ENCODE data around the gene PCDHB12. TPM values are rescaled to one million over a fixed set of nuclear protein-coding genes. Genes with fewer than 3 reads are reported as not detected.
A peak's percentile ranks its signal among the peaks of the same experiment; 100 is the strongest.
"Not testable (repeated sequence)": the region's sequence is repeated elsewhere in the genome, so short reads cannot be mapped to it uniquely, and the experiment has no call there.

PCDHB12 gene
- total RNA-seq, 1 experiment from 2014 or later = 4.5 TPM

GRCh38 chr5:141225421-141225820, 16.9 kb downstream of the PCDHB12 start:
- 0 out of 2 replicates have a peak, but pooled peaks cover 13% of the 10 kb centered on the region for H3K9me3 ChIP-seq (replicated peaks)
- not testable (repeated sequence) for H3K4me1 ChIP-seq, H3K36me3 ChIP-seq, DNase-seq, H3K4me3 ChIP-seq, H3K27me3 ChIP-seq, H3K27ac ChIP-seq

- peak overlapping the region; percentile 29; the same call in 1 of the 2 replicates for H3K27ac ChIP-seq
- H3K36me3 ChIP-seq = no peaks in the 10 kb centered on the region
- H3K27me3 ChIP-seq = no peaks in the 10 kb centered on the region
- DNase-seq = peak in 1 of 2 experiments; percentile 48
- H3K4me1 ChIP-seq = no peaks in the 10 kb centered on the region
- H3K9me3 ChIP-seq (replicated peaks) = peaks cover 11% of the 10 kb centered on the region
- H3K4me3 ChIP-seq = peak overlapping the region; percentile 50
These were observed 25.7 kb downstream of the PCDHB12 start for GRCh38 chr5:141234109-141234667.

- H3K36me3 ChIP-seq, H3K4me1 ChIP-seq, H3K27me3 ChIP-seq, H3K4me3 ChIP-seq, DNase-seq, H3K27ac ChIP-seq: not testable (repeated sequence)
- peaks cover 16% of the 10 kb centered on the region for H3K9me3 ChIP-seq (replicated peaks)
These were observed 27.4 kb downstream of the PCDHB12 start for GRCh38 chr5:141235922-141236321.

DNA sequence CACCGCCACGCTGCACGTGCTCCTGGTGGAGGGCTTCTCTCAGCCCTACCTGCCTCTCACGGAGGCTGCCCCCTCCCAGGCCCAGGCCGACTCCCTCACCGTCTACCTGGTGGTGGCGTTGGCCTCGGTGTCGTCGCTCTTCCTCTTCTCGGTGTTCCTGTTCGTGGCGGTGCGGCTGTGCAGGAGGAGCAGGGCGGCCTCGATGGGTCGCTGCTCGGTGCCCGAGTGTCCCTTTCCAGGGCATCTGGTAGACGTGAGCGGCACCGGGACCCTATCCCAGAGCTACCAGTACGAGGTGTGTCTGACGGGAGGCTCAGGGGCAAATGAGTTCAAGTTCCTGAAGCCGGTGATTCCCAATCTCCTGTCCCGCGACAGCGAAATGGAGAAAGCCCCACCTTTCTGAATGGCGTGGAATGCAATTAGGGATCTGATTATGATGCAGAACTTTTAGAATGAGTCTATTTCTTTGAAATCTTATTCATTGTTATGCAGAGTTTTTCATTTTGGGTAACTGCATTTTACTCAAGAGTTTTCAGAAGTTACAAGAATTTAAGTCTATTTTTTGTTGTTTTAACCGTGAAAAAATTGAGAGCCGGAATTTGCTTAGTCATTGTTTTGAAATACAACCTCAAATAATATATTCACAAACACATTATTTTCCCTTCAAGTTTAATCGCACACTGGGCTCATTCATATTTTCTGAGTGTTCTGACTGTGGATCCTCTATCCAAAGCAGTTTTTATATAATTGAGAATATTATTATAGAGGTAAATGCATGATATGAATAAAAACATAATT, 28.2 kb downstream of the PCDHB12 start:
- H3K27ac ChIP-seq = no peak overlapping the region
- DNase-seq = no peak
- no peaks in the 10 kb centered on the region for H3K4me1 ChIP-seq
- H3K9me3 ChIP-seq (replicated peaks) = peaks cover 16% of the 10 kb centered on the region
- H3K4me3 ChIP-seq = no peak overlapping the region
- no peaks in the 10 kb centered on the region for H3K27me3 ChIP-seq
- no peaks in the 10 kb centered on the region for H3K36me3 ChIP-seq

GRCh38 chr5:141241496-141241895, 33.0 kb downstream of the PCDHB12 start:
- Histone ChIP-seq H3K9me3 (replicated peaks) (peaks cover 15% of the 10 kb centered on the region), H3K36me3 (no peaks in the 10 kb centered on the region), H3K27me3 (no peaks in the 10 kb centered on the region)

GRCh38 chr5:141245250-141245717, 36.8 kb downstream of the PCDHB12 start, which contains the start of gene PCDHB15:
Gene PCDHB15, plus strand, starts transcription at chr5:141245395. Its CDS starts 184 bp downstream, at chr5:141245579.
- H3K4me3 ChIP-seq = no peak within 1 kb of the TSS
- H3K4me1 ChIP-seq = no peaks in the 10 kb centered on the region
- no peaks in the 10 kb centered on the region for H3K27me3 ChIP-seq
- DNase-seq = no peak
- H3K27ac ChIP-seq = no peak within 1 kb of the TSS
- H3K36me3 ChIP-seq = no peaks in the 10 kb centered on the region
- H3K9me3 ChIP-seq (replicated peaks) = peaks cover 23% of the 10 kb centered on the region

More at GRCh38 chr5:141241496-141241895, 33.0 kb downstream of the PCDHB12 start:
- Histone ChIP-seq H3K27ac (no peak overlapping the region), H3K4me1 (no peaks in the 10 kb centered on the region), H3K4me3 (no peak overlapping the region)
- DNase-seq = no peak

- H3K27ac ChIP-seq, H3K4me3 ChIP-seq, H3K4me1 ChIP-seq, H3K36me3 ChIP-seq, DNase-seq, H3K27me3 ChIP-seq: not testable (repeated sequence)
- peaks cover 33% of the 10 kb centered on the region for H3K9me3 ChIP-seq (replicated peaks)
These were observed 38.5 kb downstream of the PCDHB12 start for GRCh38 chr5:141246971-141247370.

- H3K27me3 ChIP-seq, H3K36me3 ChIP-seq, H3K4me3 ChIP-seq, DNase-seq, H3K4me1 ChIP-seq, H3K27ac ChIP-seq: not testable (repeated sequence)
- peaks cover 33% of the 10 kb centered on the region for H3K9me3 ChIP-seq (replicated peaks)
These were observed 38.9 kb downstream of the PCDHB12 start for GRCh38 chr5:141247434-141247833.

- no peaks in the 10 kb centered on the region for H3K4me1 ChIP-seq
- no peaks in the 10 kb centered on the region for H3K27me3 ChIP-seq
- peak in 1 of 2 experiments; percentile 35 for DNase-seq
- no peaks in the 10 kb centered on the region for H3K36me3 ChIP-seq
- no peak overlapping the region for H3K27ac ChIP-seq
- H3K9me3 ChIP-seq (replicated peaks) = peaks cover 37% of the 10 kb centered on the region
- H3K4me3 ChIP-seq = no peak overlapping the region
These were observed 42.1 kb downstream of the PCDHB12 start for GRCh38 chr5:141250576-141250975.

DNA sequence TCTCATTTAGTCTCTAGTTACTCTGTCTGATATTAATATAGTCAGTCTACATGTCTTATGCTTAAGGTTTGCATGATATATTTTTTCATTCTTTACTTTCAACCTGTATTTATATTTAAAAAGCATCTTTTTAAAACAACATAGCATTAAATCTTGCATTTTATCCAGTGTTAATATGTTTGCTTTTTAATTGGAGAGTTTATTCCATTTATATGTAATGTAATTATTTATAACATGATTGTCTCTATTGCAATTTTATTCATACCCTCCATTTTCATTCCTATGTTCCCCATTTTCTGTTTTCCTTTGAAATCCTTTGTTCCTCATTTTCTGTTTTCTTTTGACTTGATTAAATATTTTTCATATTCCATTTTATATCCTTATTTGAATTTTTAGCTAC, 49.9 kb downstream of the PCDHB12 start:
- peaks cover 49% of the 10 kb centered on the region for H3K9me3 ChIP-seq (replicated peaks)
- H3K4me1 ChIP-seq = no peaks in the 10 kb centered on the region

DNA sequence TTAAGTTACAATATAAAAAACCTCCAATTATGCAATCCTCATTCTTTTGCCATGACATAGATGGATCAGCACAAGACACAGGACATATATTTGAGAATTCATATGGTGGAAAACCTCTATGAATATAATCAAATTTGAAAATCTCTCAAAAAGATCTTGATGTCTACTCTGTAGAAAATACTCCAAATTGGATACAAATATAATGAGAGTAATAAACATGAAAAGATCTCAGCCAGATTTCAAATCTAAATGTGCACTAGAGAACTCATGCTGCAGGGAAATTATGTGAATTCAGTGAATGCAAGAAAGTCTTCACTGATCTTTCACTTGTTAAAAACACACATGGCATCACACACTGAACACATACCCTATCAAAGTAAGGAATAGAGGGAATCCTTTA, 50.4 kb downstream of the PCDHB12 start:
- Histone ChIP-seq H3K27me3 (no peaks in the 10 kb centered on the region), H3K4me1 (no peaks in the 10 kb centered on the region), H3K9me3 (replicated peaks) (peaks cover 49% of the 10 kb centered on the region), H3K4me3 (no peak overlapping the region), H3K36me3 (no peaks in the 10 kb centered on the region), H3K27ac (no peak overlapping the region)
- no peak for DNase-seq

More for the DNA sequence above, 49.9 kb downstream of the PCDHB12 start:
- H3K27me3 ChIP-seq = no peaks in the 10 kb centered on the region
- no peak overlapping the region for H3K4me3 ChIP-seq
- DNase-seq = no peak
- H3K36me3 ChIP-seq = no peaks in the 10 kb centered on the region
- H3K27ac ChIP-seq = no peak overlapping the region

- DNase-seq = peak in 1 of 2 experiments; percentile 30
- H3K27ac ChIP-seq = no peak overlapping the region
- H3K4me3 ChIP-seq = no peak overlapping the region
- no peaks in the 10 kb centered on the region for H3K27me3 ChIP-seq
- H3K9me3 ChIP-seq (replicated peaks) = peaks cover 59% of the 10 kb centered on the region
- H3K4me1 ChIP-seq = no peaks in the 10 kb centered on the region
- no peaks in the 10 kb centered on the region for H3K36me3 ChIP-seq
These were observed 52.1 kb downstream of the PCDHB12 start for GRCh38 chr5:141260458-141261237.

- peaks cover 63% of the 10 kb centered on the region for H3K9me3 ChIP-seq (replicated peaks)
These were observed 52.7 kb downstream of the PCDHB12 start for GRCh38 chr5:141261238-141261546.

More at GRCh38 chr5:141261238-141261546, 52.7 kb downstream of the PCDHB12 start:
- Histone ChIP-seq H3K4me1 (no peaks in the 10 kb centered on the region), H3K4me3 (no peak overlapping the region), H3K27ac (no peak overlapping the region), H3K27me3 (no peaks in the 10 kb centered on the region), H3K36me3 (no peaks in the 10 kb centered on the region)
- no peak for DNase-seq

Measured in SJCRH30 (cell line).